PC-3 (cell line): Measurements from ENCODE around the gene ARMC7.

Experiments
- EZH2 ChIP-seq: fragments of 300-600 bp; sonication (generic); IDR thresholded peaks from one replicate; pipeline ENCODE4 v1.6.1; 2017; ENCODE audit warnings: antibody characterized with exemption, mild to moderate bottlenecking, low read length; ENCODE audit not compliant: unreplicated experiment
- TF ChIP-seq, protein P1 (sequence below): fragments of 300-600 bp; sonication (generic); conservative IDR thresholded peaks from 2 replicates; pipeline ENCODE4 v1.5.1; 2017; ENCODE audit warnings: antibody characterized with exemption, low read depth, mild to moderate bottlenecking, low read length

DNA sequence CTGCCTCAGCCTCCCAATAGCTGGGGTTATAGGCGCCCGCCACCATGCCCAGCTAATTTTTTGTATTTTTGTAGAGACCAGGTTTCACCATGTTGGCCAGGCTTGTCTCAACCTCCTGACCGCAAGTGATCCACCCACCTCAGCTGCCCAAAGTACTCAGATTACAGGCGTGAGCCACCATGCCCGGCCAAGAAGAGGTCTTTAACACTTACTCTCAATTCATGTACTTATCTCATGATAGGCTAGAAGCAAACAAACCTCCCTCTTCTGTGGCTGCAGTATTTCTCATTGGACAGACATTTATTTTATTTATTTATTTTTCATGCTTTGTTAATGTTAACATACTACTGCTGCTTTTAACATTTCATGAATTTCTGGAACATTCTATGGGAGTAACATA is 28.8 kb downstream of the ARMC7 start:
- TF ChIP-seq, protein P1, sequence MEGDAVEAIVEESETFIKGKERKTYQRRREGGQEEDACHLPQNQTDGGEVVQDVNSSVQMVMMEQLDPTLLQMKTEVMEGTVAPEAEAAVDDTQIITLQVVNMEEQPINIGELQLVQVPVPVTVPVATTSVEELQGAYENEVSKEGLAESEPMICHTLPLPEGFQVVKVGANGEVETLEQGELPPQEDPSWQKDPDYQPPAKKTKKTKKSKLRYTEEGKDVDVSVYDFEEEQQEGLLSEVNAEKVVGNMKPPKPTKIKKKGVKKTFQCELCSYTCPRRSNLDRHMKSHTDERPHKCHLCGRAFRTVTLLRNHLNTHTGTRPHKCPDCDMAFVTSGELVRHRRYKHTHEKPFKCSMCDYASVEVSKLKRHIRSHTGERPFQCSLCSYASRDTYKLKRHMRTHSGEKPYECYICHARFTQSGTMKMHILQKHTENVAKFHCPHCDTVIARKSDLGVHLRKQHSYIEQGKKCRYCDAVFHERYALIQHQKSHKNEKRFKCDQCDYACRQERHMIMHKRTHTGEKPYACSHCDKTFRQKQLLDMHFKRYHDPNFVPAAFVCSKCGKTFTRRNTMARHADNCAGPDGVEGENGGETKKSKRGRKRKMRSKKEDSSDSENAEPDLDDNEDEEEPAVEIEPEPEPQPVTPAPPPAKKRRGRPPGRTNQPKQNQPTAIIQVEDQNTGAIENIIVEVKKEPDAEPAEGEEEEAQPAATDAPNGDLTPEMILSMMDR = no peak
- TF ChIP-seq EZH2 = no peak
